SKM-1 (cell line): ENCODE data around the gene UBN1.
"Not testable (repeated sequence)": the region's sequence is repeated elsewhere in the genome, so short reads cannot be mapped to it uniquely, and the experiment has no call there.

Experiments used
- DNase-seq: peaks from one replicate; lab custom pipeline; 2025; ENCODE audit not compliant: unreplicated experiment; lab: John Stamatoyannopoulos, UW

Gene UBN1

DNA sequence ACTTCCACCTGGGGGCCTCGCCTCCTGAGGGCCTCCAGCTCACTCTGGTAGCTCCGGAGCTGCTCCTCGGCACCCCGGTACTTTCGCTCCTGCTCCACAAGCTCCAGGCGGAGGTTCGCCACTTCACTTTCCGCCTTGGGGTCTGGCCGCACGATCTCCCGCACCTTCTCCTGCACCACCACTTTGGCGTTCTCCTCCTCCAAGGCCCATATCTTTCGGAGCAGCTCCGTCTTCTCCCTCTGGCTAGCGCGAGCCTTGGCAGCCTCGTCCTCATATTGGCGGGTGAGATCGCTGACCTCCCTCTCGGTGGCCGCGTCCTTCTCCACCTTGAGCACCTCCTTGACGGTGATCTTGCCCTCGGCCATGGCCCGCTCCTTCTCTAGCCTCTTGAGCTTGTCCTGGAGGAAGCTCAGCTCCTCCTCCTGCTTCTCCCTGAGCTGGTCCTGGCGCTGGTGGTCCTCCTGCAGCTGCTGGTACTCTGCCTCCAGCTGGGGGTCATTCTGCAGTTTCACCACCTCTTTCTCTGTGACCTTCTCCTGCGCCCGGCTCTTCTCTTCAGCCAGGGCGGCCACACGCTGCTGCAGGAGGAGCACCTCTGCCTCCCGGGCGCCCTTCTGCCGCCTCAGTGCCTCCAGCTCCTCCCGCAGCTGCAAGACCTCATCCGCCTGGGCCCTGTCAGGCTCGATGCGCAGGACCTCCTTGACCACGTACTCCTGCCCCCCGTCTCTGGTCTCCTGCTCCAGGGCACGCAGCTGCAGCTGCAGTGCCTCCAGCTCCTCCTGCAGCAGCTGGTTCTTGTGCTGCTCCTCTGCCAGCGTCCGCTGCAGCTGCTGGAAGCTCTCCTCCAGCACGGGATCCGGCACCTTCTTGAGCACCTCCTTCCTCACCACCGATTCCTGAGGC, 37.9 kb downstream of the UBN1 start:
- no peak for DNase-seq

DNA sequence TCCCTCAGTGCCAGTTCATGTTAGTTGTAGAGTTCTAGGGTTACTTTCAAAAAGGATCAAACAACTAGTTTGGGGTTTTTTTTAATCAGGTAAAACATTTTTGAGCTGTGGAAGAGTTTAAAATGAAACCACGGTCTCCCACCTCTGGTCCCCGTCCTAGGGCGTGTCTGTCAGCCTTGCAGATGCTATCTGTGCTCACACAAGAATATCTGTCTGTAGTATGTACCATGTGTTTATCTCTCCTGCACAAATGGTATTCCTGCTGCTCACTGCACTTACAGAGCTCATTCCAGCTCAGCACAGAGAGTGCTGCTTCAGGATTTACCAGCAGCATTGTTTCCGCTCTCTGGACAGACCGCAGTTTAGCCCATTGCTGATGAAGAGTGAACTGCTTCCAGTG, 38.9 kb downstream of the UBN1 start:
- no peak for DNase-seq

DNA sequence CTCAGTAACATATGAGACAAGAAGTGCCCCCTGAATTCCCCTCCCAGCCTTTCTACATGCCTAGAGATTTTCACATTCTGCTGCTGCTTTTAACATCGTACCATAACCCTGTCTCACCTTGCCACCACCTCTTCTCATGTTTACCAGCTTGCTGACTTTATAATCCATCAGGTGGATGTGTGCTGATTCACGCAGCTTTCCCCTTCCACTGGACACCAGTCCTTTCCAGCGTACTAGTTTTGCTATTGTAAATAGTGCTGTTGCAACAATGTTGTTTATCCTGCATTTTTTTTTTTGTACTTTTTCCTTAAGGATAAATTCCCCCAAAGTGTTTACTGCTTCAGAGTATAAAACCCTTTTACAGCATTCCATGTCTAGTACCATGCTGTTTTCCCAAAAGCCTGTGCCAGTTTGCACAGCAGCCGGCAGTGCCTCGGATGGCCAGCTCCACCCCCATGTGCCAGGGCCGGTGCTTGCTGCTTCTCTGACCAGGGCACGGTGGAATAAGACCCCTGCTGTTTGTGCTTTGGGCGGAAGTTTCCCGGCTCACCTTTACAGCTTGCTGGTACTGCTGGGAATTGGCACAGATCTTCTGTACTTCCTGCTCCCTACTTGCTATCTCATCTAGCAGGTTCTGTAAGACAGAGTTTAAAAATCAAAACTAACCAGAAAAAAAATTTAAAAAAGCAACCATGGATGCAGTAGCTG, 41.3 kb downstream of the UBN1 start:
- DNase-seq = no peak

DNA sequence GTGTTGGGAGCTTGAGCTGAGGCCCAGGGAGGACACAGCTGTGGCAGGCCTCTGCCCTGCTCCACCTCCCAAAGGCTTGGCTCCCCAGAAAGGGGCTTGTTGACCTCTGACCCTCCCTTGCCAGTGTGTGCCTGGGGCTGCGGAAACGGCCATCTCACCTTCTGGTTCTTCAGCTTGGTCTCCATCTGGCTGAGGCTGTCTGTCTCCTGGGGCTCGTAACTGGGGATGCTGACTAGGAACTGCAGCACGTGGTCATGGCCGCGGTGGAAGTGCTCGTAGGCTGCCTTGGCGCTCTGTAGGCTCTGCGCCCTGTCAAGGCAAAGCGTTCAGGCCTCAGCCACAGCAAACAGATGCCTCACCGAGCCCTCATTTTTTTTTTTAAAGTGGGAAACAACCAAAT, 42.7 kb downstream of the UBN1 start:
- no peak for DNase-seq

DNA sequence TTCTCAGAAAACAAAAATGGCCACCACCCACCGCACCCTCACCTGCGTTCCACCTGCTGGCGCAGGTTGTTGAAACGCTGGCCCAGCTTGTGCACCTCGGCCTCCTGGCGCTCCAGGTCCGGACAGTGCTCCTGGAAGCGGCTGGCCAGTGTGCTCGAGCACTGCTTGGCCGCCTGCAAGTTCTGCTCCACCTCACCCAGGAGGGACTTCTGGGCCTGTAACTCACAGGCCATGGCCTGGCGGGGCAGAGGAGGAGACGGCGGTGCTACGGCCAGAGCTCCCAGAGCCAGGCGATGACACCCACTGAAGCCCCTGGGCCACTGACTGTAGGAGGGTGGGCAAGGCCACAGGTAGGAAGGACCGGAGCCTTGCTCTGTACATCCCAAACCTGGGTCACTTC, 43.4 kb downstream of the UBN1 start:
- no peak for DNase-seq

DNA sequence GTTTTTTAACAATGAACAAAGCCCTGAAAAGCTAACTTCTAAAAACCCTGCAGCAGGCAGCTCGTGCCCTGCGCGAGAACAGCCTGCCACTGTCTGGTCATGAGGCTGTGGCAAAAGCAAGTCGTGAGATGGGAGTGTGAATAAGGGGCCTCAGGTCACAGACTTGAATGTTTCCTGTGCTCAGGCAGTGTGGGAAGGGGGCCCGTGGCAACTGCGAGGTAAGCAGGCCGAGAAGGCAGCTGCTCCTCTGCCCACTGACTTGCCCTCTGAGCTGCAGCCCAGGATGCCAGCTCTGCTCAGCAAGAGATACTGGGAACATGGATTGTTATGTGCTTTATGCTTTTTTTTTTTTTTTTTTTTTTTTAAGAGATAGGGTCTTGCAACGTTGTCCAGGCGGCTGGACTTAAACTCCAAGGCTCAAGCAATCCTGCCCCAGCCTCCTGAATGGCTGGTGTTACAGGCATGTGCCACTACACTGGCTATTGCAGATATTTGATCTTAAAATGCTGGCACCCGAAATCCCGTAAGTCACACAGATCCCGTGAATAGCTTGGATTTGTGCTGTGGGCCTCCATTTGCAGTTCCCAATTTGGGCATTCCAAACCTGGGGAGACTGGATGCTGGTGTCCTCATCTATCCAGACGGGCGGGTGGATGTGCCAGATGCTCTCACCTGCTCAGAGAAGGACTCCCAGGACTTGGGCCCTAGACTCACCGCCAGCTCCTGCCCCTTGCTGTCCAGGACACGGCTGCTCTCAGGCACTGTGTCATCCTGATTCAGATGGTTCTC, 44.0 kb downstream of the UBN1 start:
- no peak for DNase-seq

DNA sequence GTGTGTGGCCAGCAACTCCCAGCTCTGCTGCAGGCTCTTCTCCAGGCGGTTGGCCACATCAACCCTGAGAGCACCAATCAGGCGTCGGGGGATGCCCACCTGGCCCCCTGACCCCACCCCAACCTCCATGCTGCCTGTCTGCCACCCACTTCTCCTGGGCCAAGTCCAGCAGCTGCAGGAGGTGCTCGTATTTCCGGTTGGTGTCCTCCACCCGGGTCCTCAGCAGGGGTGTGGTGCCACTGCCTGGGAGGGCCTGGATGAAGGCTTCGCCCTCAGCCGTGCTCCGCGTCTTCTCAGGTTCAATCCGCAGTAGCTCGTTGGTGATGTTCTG, 44.6 kb downstream of the UBN1 start:
- DNase-seq = no peak

DNA sequence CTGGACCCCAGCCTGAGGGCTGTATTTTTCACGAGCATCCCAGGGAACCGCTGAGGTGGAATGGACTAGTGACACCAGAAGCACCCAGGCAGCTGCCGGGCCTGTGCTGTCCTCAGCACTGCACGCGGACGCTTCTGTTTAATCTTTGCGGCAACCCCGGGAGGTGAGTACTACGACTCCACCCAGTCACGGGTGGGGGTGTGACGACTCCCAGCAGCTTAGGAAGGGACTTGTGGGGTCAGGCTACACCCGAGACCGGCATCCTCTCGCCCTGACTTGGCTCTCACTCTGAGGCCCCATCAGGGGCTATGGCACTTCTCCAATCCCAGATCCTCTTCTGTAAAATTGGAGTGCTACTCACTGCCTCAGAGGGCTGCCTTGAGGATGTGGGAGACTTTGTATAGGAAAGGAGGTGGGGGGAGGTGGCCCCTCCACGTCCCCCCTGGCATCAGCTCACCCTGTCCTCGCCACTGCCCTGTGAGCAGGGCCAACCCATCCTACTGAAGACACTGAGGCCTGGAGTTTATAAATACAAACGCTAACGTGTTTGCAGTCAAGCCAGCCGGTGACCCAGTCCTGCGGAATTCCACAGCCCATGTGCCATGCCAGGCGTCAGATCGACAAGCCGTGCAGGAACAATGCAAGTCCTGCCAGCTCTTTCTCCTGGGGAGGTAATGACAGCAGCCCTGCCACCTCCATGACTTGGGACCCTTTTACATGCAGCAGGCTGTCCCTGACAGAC, 45.3 kb downstream of the UBN1 start:
- DNase-seq = no peak

DNA sequence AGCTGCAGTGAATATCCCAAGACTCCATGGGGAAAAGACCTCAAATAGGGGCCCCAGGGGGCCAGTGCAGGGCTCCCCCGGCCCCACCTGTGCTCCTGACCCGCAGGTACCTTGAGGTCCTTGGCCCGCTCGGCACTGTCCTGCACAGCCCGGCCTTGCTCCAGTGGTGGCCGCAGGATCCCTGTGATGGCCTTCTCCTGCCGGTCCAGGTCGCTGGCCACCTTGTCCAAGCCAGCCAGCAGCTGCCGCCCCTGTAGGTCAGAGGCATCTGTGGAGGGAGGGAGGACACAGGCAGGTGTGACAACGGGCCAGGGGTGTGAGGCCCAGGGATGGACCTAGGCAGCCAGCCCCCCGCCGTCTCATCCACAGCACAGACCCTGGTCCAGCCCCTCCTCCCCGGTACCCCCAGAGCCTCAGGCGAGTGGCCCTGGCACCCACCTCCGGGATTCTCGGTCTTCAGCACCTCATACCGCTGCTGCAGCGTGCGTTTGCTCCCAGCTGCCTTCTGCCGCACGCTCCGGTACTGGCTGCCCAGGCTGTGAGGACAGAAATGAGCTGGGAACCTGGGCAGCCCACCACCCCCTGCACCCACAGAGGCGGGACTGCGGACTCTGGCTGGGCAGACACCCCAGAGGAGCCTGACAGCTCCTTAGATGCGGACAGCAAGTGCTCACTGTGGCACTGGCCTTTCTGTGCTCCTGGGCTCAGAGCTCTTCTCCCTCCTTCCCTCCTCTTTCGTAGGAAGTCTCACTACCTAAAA, 46.0 kb downstream of the UBN1 start:
- DNase-seq = no peak

DNA sequence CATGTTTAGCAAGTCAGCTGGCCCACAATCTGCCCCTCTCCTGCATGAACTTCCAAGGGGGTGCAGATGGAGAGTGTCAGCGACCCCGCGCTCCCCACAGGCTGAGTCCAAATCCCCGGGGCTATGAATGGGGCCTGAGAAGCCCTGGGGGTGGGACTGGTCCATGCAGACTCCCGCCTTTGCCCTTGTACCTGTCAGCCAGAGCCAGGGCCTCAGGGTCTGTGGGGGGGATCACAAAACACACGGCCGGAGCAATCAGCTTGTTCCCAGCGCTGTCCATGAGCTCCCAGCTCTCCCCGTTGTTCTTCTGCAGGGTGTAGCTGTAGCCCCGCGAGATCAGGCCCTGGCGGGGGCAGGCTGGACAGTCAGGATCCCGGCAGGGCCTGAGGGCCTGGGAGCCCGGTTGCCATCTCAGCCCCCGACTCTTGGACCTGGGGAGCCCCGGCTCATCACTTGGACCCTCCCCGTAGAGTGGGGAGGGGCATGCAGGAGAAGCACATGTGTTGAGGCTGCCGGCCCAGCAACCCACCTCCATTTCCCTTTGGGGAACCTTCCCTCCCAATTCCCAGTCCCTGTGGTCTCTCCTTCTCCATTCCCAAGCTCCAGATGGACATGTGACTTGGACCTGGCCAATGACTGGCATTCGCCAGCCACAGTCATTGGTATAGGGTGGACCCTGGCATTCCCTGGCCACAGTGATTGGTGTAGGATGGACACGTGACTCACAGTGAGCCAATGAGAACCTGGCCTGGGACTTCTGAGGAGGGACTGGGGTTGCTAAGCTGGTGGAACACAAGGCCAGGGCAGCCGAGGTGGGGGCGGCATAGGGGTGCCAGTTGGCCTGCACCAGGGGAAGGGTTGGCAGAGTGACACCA, 47.2 kb downstream of the UBN1 start:
- DNase-seq = no peak

DNA sequence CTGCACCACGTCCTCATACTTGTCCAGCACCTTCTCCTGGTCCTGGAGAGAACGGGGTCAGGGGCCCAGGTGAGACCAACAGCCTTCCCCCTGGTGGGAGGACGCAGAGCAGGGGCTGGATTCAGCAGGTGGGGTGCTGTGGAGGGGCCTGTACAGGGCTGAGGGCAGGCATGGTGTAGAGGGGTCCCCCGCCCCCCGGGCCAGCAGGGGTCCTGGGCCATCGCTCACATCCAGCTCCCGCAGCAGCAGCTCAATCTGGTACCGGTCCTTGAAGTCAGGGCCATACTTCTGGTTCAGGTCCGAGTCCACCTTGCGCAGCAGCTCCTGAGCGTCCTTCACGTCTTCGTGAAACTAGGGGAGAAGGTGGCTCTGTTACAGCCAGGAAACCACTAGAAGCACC, 48.1 kb downstream of the UBN1 start:
- no peak for DNase-seq

DNA sequence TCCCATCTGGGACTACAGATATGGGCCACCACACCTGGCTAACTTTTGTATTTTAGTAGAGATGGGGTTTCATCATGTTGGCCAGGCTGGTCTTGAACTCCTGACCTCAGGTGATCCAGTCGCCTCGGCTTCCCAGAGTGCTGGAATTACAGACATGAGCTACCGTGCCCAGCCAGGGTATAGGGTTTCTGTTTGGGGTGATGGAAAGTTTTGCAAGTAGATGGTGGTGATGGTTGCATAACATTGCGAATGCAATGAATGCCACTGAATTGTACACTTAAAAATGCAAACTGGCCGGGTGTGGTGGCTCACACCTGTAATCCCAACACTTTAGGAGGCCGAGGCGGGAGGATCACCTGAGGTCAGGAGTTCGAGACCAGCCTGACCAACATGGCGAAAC, 49.5 kb downstream of the UBN1 start:
- DNase-seq = not testable (repeated sequence)

DNA sequence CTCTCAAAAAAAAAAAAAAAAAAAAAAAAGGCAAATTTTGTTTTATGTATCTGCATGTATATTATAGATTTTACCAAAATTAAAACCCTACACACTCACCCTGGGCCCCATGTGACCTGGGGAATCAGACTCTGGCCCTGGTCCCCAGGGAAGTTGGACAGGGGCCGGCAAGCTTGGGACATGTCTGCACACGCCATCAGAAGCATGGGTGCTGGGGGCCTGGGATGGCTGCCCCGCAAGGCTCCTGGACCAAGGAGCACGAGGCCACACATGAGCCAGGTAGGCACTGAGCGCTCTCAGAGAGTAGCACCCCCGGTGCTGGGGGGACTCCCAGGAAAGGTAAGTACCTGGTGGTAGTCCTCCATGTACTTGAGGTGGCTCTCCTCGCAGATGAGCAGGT, 50.0 kb downstream of the UBN1 start:
- DNase-seq = no peak

DNA sequence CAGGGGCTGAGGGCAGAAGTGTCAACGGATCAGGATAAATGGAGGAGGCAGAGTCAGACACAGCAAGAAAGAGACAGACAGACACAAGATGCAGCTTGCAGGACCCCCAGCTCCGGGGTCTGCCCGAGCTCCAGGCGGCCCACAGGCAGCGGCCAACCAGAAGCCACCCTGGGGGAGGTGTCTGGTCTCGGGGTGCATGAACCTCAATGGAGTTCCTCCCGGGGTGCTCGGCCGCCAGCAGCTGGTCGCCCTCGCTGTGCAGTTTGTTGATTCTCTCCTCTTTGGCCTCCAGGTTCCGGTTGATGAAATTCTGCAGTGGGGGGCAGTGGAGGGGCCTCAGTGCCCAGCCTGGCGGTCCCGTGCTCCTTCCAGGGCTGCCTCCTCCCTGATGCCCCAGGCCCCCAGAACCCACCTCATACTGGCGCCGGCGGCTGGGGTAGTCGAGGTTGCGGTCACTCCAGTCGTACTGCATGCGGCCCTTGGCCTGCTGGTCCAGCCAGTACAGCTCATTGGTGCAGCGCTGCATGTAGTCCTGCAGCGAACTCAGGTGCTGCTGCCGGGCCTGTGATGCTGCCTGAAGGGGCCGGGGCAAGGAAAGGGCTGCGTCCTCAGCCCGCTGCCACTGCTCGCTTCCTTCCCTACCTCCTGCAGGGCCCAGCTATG, 51.7 kb downstream of the UBN1 start:
- DNase-seq = no peak

DNA sequence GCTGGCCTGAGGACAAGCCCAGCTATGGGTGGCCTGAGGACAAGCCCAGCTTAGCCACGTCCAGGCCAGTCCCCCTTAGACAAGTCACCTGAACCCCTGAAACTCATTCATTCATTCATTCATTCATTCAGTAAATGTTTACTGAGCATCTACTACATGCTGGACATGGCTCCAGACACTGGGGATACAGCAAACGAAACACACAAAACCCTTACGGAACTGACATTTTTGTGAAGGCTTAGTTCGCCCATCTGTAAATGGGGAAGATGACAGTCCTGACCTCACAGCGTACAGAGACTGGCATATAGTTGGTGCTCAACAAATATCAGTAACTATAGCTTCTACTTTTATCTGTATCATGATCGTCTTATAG, 52.2 kb downstream of the UBN1 start:
- no peak for DNase-seq

DNA sequence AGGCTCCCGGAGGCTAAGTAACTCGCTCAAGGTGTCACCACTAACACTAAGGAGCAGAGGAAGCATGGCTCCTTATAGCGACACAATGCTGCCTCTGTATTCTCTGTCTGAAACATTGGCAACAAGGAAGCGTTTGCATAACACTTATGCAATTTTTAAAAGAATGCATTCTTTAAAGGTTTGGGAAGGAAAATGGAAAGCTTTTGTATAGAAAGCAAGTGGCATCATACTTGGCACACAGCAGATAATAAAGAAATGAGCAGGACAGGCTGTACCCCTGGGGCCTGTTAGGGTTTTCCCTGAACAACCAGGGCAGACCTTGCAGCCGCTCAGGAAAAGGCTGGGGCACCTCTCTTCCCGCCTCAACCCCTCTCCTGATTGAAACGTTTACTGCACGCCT, 52.8 kb downstream of the UBN1 start:
- DNase-seq = no peak

DNA sequence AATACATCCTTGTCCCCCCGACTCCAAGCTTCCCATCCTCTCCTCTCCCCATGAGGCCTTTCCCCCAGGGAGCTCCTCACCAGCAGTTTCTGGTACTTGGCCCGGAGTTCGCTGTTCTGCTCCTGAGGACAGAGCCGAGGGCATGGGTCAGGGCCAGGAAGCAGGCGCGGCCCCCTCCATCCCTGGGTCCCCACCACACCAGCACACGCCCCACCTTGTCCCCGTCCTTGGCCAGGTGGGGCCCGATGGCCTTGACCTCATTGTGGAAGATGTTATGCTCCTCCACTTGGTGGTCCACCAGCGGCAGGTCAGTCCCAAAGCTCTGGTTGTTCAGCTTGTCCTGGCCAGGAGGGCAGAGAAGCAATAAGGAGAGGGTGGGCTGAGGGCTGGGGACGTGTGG, 53.5 kb downstream of the UBN1 start:
- DNase-seq = no peak

DNA sequence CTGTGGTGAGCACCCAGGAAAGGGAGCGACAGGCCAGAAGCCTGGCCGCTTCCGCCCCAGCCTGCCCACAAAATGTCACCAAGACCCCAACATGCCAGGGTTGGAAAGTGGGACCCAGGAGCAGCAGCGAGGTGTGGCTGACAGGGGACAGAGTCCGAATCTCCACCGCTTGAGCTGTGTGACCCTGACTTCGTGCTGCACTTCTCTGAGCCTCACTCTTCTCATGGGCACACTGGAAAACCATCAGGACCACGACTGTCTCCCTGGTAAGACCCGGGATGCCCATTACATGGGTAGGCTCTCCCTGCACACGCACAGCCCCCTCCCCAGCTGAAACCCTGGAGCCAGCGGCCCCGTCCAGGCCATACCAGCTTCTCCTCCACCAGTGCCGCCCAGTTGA, 54.8 kb downstream of the UBN1 start:
- no peak for DNase-seq
